HEK293T (cell line): Measurements from ENCODE around the gene PPP1R14C.

ENCODE experiments used
- ARNT ChIP-seq: fragments of 450-650 bp; IDR thresholded peaks from 2 replicates; pipeline ENCODE4 v1.6.1; 2017; ENCODE audit warnings: mild to moderate bottlenecking
- BHLHE40 ChIP-seq: fragments of 450-650 bp; IDR thresholded peaks from 2 replicates; pipeline ENCODE4 v1.6.1; 2016; ENCODE audit warnings: mild to moderate bottlenecking, moderate library complexity, borderline replicate concordance
- FOXA1 ChIP-seq: fragments of 450-650 bp; IDR thresholded peaks from 2 replicates; pipeline ENCODE4 v1.6.1; 2016; ENCODE audit warnings: mild to moderate bottlenecking
- FOXM1 ChIP-seq: fragments of 450-650 bp; IDR thresholded peaks from 2 replicates; pipeline ENCODE4 v1.6.1; 2017; ENCODE audit warnings: mild to moderate bottlenecking, borderline replicate concordance
- HDGF ChIP-seq: fragments of 450-650 bp; IDR thresholded peaks from 2 replicates; pipeline ENCODE4 v1.6.1; 2017; ENCODE audit warnings: antibody characterized with exemption, borderline replicate concordance
- SP1 ChIP-seq: fragments of 450-650 bp; IDR thresholded peaks from 2 replicates; pipeline ENCODE4 v1.6.1; 2017
- SUZ12 ChIP-seq: fragments of 450-650 bp; IDR thresholded peaks from 2 replicates; pipeline ENCODE4 v1.6.1; 2016; ENCODE audit warnings: mild to moderate bottlenecking
- TARDBP ChIP-seq: fragments of 450-650 bp; IDR thresholded peaks from 2 replicates; pipeline ENCODE4 v1.6.1; 2016
- TF ChIP-seq, protein P1 (sequence below): fragments of 450-650 bp; IDR thresholded peaks from 2 replicates; pipeline ENCODE4 v1.6.1; 2016

DNA sequence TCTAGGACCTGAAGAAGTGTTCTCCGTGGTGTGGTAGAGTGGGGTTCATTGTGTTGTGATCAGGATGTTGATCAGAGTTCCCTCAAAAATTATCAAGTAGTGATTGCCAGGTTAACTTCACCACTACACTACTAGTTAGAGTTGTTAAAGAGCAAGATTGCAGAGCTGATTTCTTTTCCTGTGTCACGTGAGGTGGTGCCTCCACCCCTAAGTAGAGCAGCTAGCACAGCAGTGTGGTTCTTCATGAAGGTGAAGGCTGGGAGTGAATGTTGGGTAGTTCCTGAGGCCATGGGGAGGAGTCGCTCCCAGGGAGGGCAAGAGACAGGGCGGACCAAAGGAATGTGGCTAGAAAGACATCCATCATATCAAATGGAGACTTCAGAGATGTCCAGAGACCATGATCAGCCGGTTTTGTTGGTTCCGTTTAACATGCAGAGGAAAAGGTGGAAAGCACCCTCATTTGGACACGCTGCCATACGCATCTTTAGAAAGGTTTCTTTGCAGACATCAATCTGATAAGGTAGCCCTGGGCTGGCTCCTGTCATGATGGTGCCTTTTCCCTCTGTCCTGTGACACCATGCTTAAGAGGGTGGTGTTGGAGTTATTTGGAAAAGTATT, 146.7 kb downstream of the PPP1R14C start:
- no peak for TF ChIP-seq BHLHE40
- TF ChIP-seq SP1 = no peak
- TF ChIP-seq TARDBP = no peak
- no peak for TF ChIP-seq SUZ12
- TF ChIP-seq FOXM1 = no peak
- no peak for TF ChIP-seq ARNT
- TF ChIP-seq, protein P1, sequence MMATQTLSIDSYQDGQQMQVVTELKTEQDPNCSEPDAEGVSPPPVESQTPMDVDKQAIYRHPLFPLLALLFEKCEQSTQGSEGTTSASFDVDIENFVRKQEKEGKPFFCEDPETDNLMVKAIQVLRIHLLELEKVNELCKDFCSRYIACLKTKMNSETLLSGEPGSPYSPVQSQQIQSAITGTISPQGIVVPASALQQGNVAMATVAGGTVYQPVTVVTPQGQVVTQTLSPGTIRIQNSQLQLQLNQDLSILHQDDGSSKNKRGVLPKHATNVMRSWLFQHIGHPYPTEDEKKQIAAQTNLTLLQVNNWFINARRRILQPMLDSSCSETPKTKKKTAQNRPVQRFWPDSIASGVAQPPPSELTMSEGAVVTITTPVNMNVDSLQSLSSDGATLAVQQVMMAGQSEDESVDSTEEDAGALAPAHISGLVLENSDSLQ = no peak
- TF ChIP-seq FOXA1 = no peak
- no peak for TF ChIP-seq HDGF
